ENCODE data around the gene SH2D2A. TPM values are rescaled to one million over a fixed set of nuclear protein-coding genes. Genes with fewer than 3 reads are reported as not detected.

SH2D2A gene
- 0.48 TPM in 1 of 2 replicates, not detected in the other for total RNA-seq (2014; rRNA removed; shearing (Covaris generic))

DNA sequence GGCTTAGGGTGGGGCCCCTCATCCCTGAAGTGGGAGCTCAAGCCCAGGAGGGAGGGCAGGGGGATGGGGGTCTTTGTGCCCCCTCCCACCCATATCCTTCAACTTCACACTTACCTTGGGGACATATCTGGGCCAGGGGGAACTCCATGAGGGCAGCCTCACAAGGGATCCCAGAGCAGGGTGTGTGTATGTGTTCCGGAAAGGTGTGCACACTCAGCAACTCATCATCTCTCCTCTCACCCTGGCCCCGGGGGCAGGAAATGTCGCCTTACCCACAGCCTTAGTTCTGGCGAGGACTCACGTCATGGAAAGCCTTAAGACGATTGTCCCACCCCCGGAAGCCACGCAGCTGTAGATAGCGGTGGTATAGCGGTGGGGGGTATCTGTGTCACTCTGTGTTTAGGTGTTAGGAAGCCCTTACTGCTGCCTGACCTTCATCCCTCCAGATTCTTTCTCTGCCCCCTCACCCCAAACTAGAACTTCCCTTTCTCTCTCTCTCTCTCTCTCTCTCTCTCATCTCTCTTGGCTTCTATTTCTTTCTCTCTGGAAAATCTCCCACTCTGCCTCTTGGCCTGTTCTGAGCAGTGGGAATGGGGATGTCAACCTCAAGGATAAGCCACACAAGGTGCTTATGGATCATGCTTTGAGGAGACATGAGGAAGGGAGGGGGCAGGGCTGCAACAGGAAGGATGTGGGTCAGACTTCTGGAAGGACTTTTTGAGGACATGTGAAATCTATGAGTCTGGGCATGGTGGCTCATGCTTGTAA, at the start of gene SH2D2A:
TSS of gene SH2D2A (minus strand) at position 288 of the 768 bp plus-strand sequence. CDS start at position 148, 140 bp downstream.
- DNase-seq (ENCODE audit: low read depth) = peak; percentile 79

DNA sequence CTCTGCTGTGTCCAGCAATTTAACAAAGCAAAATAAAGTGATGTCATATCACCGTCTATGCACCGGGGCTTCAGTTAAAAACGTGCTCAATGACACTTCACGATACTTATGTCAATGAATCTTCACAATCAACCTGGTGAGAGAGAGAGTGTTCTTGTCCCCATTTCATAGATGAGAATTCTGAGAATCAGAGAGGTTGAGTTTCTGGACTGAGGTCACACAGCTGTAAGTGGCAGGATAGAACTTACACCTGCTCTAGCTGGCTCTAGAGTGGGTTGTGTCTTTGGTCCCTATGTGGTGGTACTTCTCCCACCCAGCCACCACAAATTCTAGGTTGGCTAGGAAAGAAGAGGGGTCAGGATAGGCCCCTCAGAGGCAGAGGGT, 49.2 kb upstream of the SH2D2A start:
- DNase-seq (ENCODE audit: low read depth) = no peak

DNA sequence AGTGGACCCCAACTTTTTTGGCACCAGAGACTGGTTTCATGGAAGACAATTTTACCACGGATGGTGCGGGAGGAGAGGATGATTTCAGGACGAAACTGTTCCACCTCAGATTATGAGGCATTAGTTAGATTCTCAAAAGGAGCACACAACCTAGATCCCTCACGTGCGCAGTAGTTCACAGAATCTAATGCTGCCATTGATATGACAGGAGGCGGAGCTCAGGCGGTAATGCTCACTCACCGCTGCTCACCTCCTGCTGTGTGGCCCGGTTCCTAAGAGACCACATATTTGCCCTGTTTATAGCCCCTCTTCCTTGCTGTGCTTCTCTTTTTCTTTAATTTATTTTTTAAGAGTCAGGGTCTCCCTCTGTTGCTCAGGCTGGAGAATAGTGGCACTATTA, 48.6 kb upstream of the SH2D2A start:
- no peak for DNase-seq (ENCODE audit: low read depth)

DNA sequence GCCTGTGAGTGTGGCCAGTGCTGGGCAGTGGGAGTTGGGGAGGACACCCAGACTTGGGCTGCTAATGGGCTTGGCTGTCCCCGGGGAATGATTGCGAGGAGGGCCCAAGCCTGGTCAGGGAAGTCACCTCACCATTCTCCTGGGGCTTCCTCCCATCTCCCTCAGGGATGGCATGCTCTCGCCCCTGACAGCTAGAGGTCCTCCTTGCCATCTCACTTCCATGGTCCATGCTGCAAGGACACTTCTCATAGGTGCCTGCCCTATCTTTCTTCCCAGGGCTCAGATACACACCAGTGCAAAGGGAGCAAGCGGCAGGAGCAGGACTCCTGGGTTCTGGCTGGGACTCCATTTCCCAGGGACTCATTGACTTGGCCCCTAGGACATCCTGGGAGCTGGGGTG, 48.1 kb upstream of the SH2D2A start:
- no peak for DNase-seq (ENCODE audit: low read depth)

DNA sequence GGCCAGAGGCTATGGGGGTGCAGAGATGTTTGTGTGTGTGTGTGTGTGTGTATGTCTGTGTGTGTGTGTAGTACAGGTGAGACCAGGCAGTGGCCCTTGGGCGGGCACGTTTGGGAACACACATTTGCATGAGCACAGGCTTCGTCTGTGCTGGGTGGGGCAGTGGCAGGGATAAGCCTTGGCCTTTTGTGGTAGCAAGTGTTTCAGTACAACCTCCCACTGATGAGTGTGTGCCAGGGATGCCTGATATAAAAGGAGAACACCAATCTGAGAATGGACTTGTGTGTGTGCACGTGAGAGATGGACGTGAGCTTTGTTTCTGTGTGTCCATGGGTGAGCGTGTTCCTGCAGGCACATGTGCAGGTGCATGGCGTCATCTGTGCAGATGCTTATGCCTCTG, 47.0 kb upstream of the SH2D2A start:
- DNase-seq (ENCODE audit: low read depth) = no peak

DNA sequence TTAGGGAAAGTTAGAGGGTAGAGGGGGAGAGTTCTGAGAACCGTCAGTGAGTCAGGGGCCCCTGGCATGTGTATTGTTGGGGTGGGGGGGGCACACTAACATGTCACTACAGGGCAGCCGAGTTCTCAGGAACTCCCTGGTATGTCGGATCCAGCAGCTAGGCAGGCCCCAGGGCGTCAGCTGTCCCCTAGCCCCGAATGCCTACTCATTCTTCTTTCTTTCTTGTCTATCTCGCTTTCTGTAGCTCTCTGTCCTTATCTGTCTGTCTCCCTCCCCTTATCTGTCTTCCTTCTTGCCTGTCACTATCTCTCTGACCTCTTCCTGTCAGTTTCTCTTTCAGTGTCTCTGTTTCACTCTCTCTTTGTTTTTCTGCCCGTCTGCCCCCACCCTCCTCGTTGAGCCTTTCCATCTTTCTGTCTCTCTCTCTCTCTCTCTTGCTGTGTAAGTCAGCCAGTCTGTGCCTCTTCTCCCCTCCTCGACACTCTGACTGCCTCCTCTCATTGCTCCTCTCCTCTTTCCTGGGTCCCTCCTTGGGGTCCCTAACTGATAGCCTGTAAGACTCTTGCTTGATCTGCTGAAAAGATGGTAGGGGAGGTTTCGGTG, 46.5 kb upstream of the SH2D2A start:
- DNase-seq (ENCODE audit: low read depth) = no peak

DNA sequence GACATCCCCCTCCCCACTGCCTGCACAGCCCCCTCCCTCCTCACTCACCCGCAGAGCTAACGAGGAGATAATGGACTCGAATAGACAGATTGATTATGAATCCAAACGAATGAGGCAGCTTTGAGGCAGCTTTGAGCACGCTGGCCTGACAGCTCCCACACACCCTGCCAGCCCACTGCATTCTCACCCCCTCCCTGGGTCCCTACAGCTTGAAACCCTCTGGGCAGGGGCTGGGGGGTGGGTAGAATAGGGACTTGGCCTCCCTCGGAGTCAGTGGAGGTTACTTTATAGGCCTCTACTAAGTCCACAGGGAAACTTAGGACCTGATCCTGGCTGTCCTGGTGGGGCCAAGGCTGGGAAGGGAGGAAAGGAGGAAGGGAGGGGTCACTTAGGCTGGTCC, 45.9 kb upstream of the SH2D2A start:
- no peak for DNase-seq (ENCODE audit: low read depth)

DNA sequence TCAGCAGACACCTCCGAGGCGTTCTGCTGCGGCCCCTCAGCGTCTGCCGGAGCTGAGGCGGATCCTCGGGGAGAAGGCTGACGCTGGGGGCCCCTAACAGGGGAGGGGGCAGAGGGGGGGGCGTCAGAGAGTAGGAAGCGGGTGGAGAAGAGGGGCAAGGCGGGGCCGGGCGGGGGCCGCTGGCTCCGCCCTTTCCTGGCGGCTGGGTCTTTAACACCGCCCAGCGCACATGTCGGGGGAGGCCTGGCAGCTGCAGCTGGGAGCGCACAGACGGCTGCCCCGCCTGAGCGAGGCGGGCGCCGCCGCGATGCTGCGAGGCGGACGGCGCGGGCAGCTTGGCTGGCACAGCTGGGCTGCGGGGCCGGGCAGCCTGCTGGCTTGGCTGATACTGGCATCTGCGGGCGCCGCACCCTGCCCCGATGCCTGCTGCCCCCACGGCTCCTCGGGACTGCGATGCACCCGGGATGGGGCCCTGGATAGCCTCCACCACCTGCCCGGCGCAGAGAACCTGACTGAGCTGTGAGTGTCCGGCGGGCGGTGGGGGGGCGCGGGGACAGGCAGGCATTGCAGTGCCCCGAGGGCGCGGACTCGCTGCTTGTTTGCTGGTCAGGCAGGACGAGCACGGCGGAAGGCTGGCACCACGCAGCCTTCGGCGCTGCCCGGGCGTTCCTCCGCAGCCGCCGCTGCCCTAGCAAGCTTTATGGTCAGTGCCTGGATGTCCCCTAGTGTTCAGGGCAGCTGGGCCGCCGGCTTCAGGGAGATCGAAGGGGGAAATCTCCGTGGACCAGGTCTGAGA, 44.2 kb upstream of the SH2D2A start, which contains the start of gene NTRK1:
TSS of gene NTRK1 (plus strand) at position 238 of the 796 bp plus-strand sequence. CDS start at position 308, 70 bp downstream.
- peak; percentile 19 for DNase-seq (ENCODE audit: low read depth)

DNA sequence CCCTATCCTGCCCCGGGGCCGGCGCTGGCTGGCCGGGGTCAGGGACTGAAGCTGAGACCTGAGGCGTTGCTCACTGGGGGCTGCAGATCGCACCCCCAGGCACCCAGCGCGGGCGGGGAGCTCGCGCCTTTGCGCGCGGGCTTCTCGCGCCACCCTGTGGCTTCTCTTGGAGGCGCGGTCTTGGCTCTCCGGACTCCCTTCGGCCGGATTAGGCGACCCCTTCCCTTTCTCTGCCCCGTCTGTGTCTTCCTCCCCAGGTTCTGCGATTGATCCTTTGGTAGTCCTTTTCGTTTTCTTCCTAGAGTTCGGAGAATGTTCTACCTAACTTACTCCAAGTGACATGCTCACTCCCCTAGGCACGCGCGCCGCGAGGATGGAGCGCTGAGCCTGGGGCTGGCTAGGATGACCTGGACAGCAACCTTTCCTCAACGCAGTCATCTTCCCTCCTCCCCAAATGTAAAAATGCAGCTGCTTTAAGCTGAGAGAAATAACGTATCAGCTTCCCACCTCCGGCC, 43.5 kb upstream of the SH2D2A start:
- DNase-seq (ENCODE audit: low read depth) = peak; percentile 33

DNA sequence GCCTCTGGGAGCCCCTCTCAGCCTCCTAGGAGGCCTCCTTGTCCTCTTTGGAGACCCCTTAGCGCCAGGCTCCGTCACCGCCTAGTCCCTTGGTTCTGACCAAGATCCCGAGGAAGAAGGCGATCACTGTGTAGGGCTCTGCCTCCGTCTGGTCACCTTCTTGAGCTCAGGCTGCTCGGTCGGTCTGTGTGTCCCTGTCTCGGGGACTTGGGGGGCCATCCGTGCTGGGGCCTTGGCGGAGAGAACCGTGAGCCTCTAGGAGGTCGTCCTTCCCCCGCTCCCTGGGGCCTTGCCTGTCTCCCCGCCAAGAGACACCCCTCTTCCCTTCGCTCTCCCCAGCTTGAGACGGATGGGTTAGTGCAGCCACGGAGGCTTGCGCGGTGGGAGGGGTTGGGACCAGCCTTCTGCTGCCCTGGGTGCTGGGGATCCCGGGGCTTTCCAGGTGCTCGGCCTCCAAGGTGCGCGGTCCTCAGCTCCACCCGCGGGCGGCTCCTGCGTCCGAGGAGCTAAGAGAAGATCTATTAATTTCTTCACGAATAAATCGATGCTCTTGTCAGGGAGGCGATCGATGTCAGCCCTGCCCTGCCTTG, 43.0 kb upstream of the SH2D2A start:
- no peak for DNase-seq (ENCODE audit: low read depth)

DNA sequence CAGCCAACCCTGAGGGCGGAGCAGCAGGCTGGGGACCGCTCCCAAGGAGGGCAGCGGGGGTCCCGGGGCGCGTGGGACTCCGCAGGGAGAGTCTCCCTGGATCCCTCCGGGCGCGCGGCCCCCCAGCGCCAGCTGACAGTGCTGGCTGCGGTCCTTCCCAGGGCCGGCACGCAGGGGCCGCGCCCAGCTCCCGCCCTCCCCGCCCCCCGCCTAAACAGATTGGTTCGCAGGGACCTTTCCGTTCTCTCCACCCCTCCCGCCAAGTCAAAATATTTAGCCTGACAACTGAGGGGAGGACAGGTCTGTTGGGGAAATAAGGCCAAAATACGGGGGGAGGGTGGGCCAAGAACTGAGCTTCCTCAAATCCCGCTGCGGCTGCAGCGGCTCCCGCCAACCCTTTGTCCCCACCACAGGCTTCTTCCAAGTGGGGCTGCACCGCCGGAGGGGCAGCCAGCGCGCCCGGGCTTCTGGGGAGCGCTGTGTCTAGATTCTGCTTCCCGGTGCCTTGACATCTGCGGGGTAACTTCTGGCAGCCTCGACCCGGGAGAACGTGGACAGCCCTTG, 42.4 kb upstream of the SH2D2A start, which contains the start of gene INSRR:
TSS of gene INSRR (minus strand) at position 159 of the 564 bp plus-strand sequence. CDS start 496 bp downstream, outside the sequence.
- no peak for DNase-seq (ENCODE audit: low read depth)

DNA sequence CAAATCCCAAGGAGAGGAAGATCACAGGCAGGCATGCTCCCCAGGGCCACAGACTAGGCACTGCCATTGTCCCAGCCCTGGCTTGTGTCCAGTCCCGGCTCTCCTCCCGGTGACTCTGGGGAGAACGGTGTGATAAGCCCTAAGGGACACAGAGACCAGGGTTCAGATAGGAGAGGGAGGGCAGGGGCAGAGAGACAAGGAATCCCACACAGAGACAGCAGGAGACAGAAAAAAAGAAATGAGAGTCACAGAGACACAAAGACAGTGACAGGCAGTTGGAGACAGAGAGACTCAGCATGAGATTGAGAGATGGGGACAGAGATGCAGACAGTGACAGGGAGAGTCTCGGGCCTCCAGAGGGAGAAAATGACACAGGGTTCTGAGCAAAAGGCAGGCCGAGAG, 41.9 kb upstream of the SH2D2A start:
- DNase-seq (ENCODE audit: low read depth) = no peak

DNA sequence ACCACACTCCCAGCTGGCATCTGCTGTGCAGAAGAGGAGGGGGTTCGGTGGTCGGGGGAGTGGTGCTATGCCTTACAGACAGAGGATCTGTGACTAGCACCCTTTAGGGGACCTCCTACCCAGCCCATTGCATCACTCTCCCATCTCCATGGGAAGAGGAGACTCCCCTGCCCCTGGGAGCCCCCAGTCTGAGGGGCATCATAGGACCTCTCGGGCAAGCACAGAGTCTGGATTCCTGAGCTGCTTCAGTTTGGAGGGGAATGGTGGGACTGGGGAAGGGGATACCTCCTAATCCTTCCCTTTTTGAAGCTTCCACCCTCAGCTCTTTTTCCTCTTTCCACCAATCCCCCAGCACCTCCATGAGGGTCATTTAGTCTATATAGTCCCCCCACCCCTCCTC, 40.9 kb upstream of the SH2D2A start:
- no peak for DNase-seq (ENCODE audit: low read depth)

DNA sequence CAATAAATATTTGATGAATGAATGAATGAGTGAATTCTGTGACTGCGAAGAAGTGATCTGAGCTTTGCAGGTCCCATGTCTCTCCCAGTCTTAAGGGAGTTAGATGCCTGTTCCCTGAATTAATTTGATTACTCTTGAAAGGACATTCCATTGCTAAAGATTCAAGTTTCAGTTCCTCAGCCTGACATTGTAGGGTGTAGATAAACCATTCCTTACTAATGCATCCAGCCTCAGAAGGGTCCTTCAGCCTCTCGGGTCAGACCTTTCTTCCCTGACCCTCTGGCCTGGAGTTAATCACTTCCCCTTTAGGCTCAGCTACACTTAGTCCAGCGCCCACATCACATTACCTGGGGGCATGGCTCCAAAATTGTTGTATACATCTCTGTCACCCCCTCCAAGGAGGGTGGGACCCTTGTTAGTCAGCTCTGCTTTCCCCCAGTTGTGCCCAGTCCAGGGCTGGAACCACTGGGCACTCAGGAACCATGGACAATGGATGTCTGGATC, 39.7 kb upstream of the SH2D2A start:
- DNase-seq (ENCODE audit: low read depth) = no peak

DNA sequence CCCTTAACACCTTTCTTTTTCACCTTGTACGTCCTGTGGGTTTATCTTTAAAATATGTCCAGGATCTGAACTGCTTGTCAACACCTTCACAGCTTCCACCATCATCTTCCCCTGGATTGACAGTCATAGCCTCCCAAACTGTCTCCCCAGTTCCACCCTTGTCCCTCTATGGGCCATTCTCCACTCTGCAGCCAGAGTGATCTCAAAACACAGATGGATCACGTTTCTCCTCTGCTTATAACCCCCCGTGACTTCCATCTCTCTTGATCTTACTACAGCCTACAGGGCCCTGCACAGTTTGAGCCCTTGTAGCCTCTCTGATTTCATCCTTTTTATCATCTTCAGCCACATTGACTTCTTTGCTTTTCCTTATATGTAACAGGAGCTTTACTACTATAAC, 38.0 kb upstream of the SH2D2A start:
- no peak for DNase-seq (ENCODE audit: low read depth)

DNA sequence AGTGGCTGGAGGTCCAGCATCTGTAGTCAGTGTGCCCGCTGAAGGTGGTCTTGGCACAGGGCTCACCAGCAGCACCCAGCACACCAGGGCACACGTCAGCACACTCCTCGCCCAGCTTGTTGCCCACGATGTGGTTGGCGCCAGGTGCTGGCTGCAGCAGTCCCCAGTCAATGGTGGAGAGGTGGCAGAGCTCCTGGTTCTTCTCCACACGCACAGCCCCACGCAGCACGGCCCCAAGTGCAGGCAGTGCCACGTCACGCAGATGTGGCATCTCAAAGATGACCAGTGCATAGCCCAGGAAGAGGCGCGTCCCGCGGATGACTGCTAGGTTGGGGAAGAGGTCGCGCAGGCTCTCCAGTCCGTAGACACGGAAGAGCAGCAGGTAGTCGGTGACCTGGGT, 37.1 kb upstream of the SH2D2A start:
- no peak for DNase-seq (ENCODE audit: low read depth)

DNA sequence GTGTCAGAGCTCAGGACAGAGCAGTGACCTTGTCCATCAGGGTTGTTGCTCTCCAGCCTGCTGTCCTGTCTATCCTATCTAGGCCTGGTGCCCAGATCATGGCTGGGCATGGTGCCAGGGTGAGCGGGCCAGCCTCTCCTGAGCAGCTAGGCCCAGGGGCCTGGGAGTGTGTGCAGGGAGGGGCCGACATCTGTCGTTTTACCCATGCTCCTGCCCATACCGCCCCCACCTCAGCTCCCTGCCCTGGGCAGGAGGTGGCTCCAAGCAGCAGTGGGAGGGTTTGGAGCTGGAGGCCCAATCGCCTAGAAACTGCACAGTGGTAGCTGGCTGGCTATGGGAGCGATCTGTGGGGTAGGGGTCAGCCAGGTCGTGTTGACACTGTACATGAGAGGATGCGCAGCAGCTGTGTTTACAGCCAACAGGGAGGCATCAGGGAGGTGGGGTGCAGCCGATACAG, 35.8 kb upstream of the SH2D2A start:
- DNase-seq (ENCODE audit: low read depth) = peak; percentile 40

DNA sequence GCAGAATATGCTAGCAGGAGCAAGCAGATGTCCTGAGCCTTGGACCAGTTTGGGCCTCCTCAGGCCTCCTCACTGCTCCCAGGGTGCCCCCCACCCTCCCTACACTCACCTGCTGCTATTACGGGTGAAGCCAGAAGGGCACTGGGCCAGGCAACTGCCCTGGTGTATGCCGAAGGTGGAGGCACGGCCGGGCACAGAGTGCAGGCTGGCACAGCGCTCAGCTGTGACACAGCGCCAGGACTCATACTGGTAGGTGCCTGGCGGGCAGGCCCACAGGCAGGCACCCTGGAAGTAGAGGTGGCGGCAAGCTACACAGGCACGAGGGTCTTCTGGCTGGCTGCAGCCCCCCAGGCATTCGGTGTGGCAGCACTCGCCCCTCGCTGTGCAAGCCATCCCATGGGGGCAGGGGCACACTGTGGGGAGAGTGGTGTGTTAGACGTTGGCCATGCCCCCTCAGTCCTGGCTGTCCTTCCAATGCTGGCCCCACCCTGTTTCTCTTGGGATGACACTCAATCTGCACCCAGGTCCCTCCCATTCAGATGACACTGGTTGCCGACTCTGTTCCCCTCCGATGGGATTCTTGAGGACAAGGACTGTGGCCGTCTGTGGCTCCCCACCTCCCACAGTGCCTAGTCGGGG, 35.2 kb upstream of the SH2D2A start:
- no peak for DNase-seq (ENCODE audit: low read depth)

DNA sequence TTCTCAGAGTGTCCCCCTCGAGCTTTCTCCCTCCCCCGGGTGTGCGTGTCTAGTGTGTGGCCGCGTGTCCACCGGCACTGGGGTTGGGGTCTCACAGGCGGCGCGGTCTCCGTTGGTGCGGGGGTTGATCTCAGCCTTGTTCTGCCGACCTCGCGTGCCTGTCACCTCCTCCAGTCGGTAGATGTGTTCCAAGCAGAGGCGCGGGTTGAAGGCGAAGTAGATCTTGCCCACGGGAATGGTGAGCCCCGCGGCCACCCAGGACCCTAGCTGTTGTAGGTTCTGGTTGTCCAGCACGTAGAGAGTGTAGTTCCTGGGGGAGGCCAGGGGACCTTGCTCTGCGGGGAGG, 32.5 kb upstream of the SH2D2A start:
- no peak for DNase-seq (ENCODE audit: low read depth)

DNA sequence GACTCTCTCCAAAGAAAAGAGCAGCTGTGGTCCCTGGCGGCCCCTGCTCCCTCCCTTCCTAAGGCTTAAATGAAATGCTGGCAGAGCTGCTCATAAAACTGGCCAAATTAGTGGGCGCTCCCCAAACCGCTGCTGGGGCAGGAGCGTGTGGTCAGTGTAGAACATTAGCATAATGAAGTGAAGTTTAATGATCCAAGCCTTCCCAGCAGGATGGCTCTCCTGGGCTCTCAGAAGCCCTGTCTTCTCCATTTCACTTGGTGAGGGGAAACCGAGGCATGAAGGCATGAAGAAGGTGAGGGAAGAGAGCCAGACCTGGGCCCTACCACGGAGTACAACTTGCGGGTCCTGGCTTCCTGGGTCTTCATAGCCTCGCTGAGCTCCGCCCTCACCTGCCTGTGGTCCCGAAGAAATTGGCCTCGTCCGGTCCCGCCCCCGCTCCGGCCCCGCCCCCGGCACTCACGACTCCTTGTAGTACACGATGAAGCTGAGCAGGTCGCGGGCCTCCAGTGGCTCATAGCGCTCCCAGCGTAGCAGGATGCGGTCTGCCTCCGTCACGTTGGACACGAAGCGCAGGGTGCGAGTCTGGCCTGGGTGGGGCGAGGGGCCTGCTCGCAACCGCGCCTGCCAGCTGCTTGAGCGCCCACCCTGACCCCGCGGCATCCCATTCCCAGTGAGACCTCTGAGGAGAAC, 32.0 kb upstream of the SH2D2A start:
- DNase-seq (ENCODE audit: low read depth) = no peak

Measured in RPMI7951 (cell line).